ENCODE measurements around the gene FASLG.

DNA sequence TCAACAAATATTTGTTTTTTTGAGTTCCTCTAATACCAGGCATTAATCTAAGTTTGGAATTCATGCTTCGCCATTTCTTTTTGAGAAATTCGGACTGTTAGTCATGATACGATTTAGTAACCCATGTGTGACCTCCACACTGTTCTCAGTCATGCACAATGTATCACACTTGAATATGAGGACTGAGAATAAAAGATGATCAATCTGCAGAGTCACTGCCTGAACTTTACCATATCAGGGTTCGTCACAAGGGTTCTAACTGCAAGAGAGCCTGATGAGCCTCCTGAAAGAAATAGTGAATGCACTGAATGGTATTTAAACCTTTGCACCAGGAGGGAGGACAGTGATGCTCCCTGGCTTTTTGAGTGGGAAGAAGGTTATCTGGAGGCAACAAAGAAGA is 10.9 kb upstream of the FASLG start:
- TF ChIP-seq, protein P1, sequence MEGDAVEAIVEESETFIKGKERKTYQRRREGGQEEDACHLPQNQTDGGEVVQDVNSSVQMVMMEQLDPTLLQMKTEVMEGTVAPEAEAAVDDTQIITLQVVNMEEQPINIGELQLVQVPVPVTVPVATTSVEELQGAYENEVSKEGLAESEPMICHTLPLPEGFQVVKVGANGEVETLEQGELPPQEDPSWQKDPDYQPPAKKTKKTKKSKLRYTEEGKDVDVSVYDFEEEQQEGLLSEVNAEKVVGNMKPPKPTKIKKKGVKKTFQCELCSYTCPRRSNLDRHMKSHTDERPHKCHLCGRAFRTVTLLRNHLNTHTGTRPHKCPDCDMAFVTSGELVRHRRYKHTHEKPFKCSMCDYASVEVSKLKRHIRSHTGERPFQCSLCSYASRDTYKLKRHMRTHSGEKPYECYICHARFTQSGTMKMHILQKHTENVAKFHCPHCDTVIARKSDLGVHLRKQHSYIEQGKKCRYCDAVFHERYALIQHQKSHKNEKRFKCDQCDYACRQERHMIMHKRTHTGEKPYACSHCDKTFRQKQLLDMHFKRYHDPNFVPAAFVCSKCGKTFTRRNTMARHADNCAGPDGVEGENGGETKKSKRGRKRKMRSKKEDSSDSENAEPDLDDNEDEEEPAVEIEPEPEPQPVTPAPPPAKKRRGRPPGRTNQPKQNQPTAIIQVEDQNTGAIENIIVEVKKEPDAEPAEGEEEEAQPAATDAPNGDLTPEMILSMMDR (IDR thresholded peaks at IDR 0.05) = no peak
- no peak for TF ChIP-seq POLR2A (IDR thresholded peaks at IDR 0.05)
